K562 (cell line): ENCODE results near the gene TSPAN1. TPM values are rescaled to one million over a fixed set of nuclear protein-coding genes. Genes with fewer than 3 reads are reported as not detected.

Experiments used
- CAMTA2 ChIP-seq: fragments of 250-450 bp; sonication (Bioruptor Pico); conservative IDR thresholded peaks from 2 replicates; pipeline ENCODE4 v1.5.1; 2022
- CC2D1A ChIP-seq: fragments of 450-650 bp; IDR thresholded peaks from 2 replicates; pipeline ENCODE4 v1.6.1; 2017; ENCODE audit warnings: mild to moderate bottlenecking
- CREB5 ChIP-seq: fragments of 250-450 bp; sonication (Bioruptor Pico); IDR thresholded peaks from 2 replicates; pipeline ENCODE4 v1.5.0; 2020; ENCODE audit warnings: mild to moderate bottlenecking
- CTBP1 ChIP-seq: fragments of 450-650 bp; IDR thresholded peaks from 2 replicates; pipeline ENCODE4 v1.6.1; 2016; ENCODE audit warnings: borderline replicate concordance
- FUS ChIP-seq: fragments of 200-400 bp; formaldehyde crosslinking; optimal IDR thresholded peaks from 2 replicates; pipeline ENCODE3; 2017; ENCODE audit warnings: low read depth, low read length
- GATAD2A ChIP-seq: fragments of 450-650 bp; IDR thresholded peaks from 2 replicates; pipeline ENCODE4 v1.6.1; 2017
- GATAD2B ChIP-seq: fragments of 450-650 bp; IDR thresholded peaks from 2 replicates; pipeline ENCODE4 v1.6.1; 2017; ENCODE audit warnings: mild to moderate bottlenecking, borderline replicate concordance
- HDAC1 ChIP-seq, 2 experiments: fragments of 450-650 bp; IDR thresholded peaks; 2 replicates each; pipeline ENCODE4 v1.6.1; 2016 to 2017; ENCODE audit warnings: inconsistent platforms in 1 of 2, mild to moderate bottlenecking in 1 of 2, moderate library complexity in 1 of 2
- ILF3 ChIP-seq: fragments of 450-650 bp; IDR thresholded peaks from 2 replicates; pipeline ENCODE4 v1.6.1; 2018; ENCODE audit warnings: antibody characterized with exemption, mild to moderate bottlenecking, moderate library complexity, borderline replicate concordance
- MNT ChIP-seq, 2 experiments: fragments of 450-650 bp; conservative IDR thresholded peaks; 2 replicates each; pipeline ENCODE4 v1.6.1; 2017; ENCODE audit warnings: mild to moderate bottlenecking in 2 of 2, moderate library complexity in 2 of 2
- NEUROD1 ChIP-seq: fragments of 150-350 bp; IDR thresholded peaks from 2 replicates; pipeline ENCODE4 v1.6.1; 2014; ENCODE audit warnings: borderline replicate concordance, low read length, low read depth; ENCODE audit not compliant: partially characterized antibody
- OTX1 ChIP-seq: fragments of 450-650 bp; formaldehyde crosslinking; IDR thresholded peaks from 2 replicates; pipeline ENCODE4 v1.4.0; 2022; ENCODE audit warnings: mild to moderate bottlenecking
- PBX2 ChIP-seq, 2 experiments: IDR thresholded peaks in 1 of 2; conservative IDR thresholded peaks in 1 of 2; 2 replicates each; pipeline ENCODE4 v1.6.1; 2016; ENCODE audit warnings: low read depth in 2 of 2, mild to moderate bottlenecking in 1 of 2, missing compliant biosample characterization in 1 of 2, missing genetic modification characterization in 1 of 2, moderate library complexity in 1 of 2
- POLR2B ChIP-seq: fragments of 450-650 bp; IDR thresholded peaks from 2 replicates; pipeline ENCODE4 v1.6.1; 2018; ENCODE audit warnings: low read depth; ENCODE audit not compliant: partially characterized antibody
- SAP30 ChIP-seq: fragments of 200-600 bp; sonication (generic); IDR thresholded peaks from 2 replicates; pipeline ENCODE4 v1.6.1; 2012; ENCODE audit warnings: borderline replicate concordance, low read depth, mild to moderate bottlenecking, moderate library complexity, low read length, control low read depth, inconsistent platforms; ENCODE audit not compliant: insufficient read depth, poor library complexity, severe bottlenecking
- SREBF1 ChIP-seq: fragments of 150-350 bp; IDR thresholded peaks from 2 replicates; pipeline ENCODE4 v1.6.1; 2014; ENCODE audit warnings: antibody characterized with exemption, low read depth, low read length, borderline replicate concordance
- TCF15 ChIP-seq: fragments of 250-450 bp; sonication (Bioruptor Pico); IDR thresholded peaks from 2 replicates; pipeline ENCODE4 v1.8.0; 2022; ENCODE audit warnings: moderate library complexity, mild to moderate bottlenecking, inconsistent platforms
- ZC3H8 ChIP-seq: fragments of 450-650 bp; IDR thresholded peaks from 2 replicates; pipeline ENCODE4 v1.6.1; 2017
- ZFP30 ChIP-seq: fragments of 250-450 bp; sonication (Bioruptor Pico); IDR thresholded peaks from 2 replicates; pipeline ENCODE4 v1.8.0; 2022; ENCODE audit warnings: moderate library complexity, mild to moderate bottlenecking, inconsistent platforms, borderline replicate concordance
- ZNF121 ChIP-seq: sonication (generic); formaldehyde crosslinking; conservative IDR thresholded peaks from 2 replicates; pipeline ENCODE4 v1.8.0; 2022; ENCODE audit warnings: missing genetic modification reagents
- ZNF146 ChIP-seq: IDR thresholded peaks from one replicate; pipeline ENCODE4 v1.6.1; 2018; ENCODE audit warnings: missing compliant biosample characterization; ENCODE audit not compliant: unreplicated experiment
- ZNF445 ChIP-seq: fragments of 250-450 bp; sonication (Bioruptor Pico); IDR thresholded peaks from 2 replicates; pipeline ENCODE4 v1.4.0; 2020; ENCODE audit warnings: low read depth, mild to moderate bottlenecking, moderate library complexity
- ZNF583 ChIP-seq: fragments of 250-450 bp; sonication (Bioruptor Pico); IDR thresholded peaks from 2 replicates; pipeline ENCODE4 v1.4.0; 2020
- ZNF589 ChIP-seq: fragments of 200-800 bp; sonication (Bioruptor generic); IDR thresholded peaks from 2 replicates; pipeline ENCODE4 v1.6.1; 2016; ENCODE audit warnings: low read depth, missing genetic modification characterization, missing compliant biosample characterization
- ZNF785 ChIP-seq: fragments of 250-450 bp; sonication (Bioruptor Pico); IDR thresholded peaks from 2 replicates; pipeline ENCODE4 v1.4.0; 2020; ENCODE audit warnings: mild to moderate bottlenecking
- polyA plus RNA-seq, 8 experiments: library from polyadenylated mRNA; depleted of rRNA in 4 of 8; stranded (reverse) in 5 of 8; unstranded in 3 of 8; fragments of >200 nt; fragmentation: Nextera tagmentation in 2 of 8; fragmentation: Illumina TruSeq in 1 of 8; extraction: Ambion mirVana in 2 of 8; extraction: Trizol in 1 of 8; gene quantifications; 2 replicates each; pipeline versions ENCODE4 v1.2.1 to v1.2.3, GENCODE V29; 2011 to 2014; ENCODE audit warnings: inconsistent platforms in 1 of 8, missing spikeins in 1 of 8
- total RNA-seq, 7 experiments: library from RNA; depleted of rRNA in 6 of 7; stranded (reverse); fragments of >200 nt in 6 of 7; fragmentation: Illumina TruSeq in 2 of 7; extraction: Trizol in 2 of 7; gene quantifications; 2 replicates each; pipeline versions ENCODE4 v1.2.1 to v1.2.3, GENCODE V29; 2011 to 2021; ENCODE audit warnings: low replicate concordance in 1 of 7

Gene TSPAN1
- total and polyA plus RNA-seq, 9 of the 15 experiments (the other 6 are each of a cell fraction or from before 2014, with no cell fraction given) = 0.58 TPM; not detected in 8

- TF ChIP-seq ZNF121 (CRISPR knock-in tag) (no peak), NEUROD1 (no peak), ZNF589 (CRISPR knock-in tag) (no peak), CTBP1 (no peak), ZNF785 (CRISPR knock-in tag) (no peak), ZC3H8 (no peak), OTX1 (CRISPR knock-in tag) (peak; percentile 93), HDAC1 (IDR thresholded peaks at IDR 0.05) (no peak; a peak in 1 of 4 replicates), SAP30 (peak; percentile 58), ZNF445 (CRISPR knock-in tag) (no peak), SREBF1 (no peak), ZNF146 (CRISPR knock-in tag) (no peak), PBX2 (CRISPR knock-in tag; IDR thresholded peaks at IDR 0.05; ENCODE audit: low read depth) (no peak), PBX2 (tag; conservative IDR thresholded peaks at IDR 0.05; ENCODE audit: low read depth) (no peak), GATAD2A (no peak), TCF15 (no peak), ZNF583 (CRISPR knock-in tag) (peak; percentile 67; the same call in 1 of the 2 replicates), ILF3 (no peak), POLR2B (peak; percentile 33), CAMTA2 (CRISPR knock-in tag) (no peak), MNT (conservative IDR thresholded peaks at IDR 0.05) (no peak), CC2D1A (0 out of 2 replicates have a peak, but pooled peaks have one; percentile 43), FUS (no peak), GATAD2B (no peak), CREB5 (CRISPR knock-in tag) (no peak), ZFP30 (CRISPR knock-in tag) (no peak)
Measured at GRCh38 chr1:46133181-46133658, 41.7 kb upstream of the TSPAN1 start (continued).
